HepG2 (cell line): ENCODE measurements around the gene NES. TPM values are rescaled to one million over a fixed set of nuclear protein-coding genes. Genes with fewer than 3 reads are reported as not detected.

Experiments used
- AGO1 ChIP-seq: fragments of 200-400 bp; formaldehyde crosslinking; IDR thresholded peaks from 2 replicates; pipeline ENCODE4 v1.6.1; 2017; ENCODE audit warnings: mild to moderate bottlenecking, low read depth, low read length, moderate library complexity; ENCODE audit not compliant: poor library complexity, severe bottlenecking
- DR1 ChIP-seq: sonication (generic); formaldehyde crosslinking; IDR thresholded peaks from 2 replicates; pipeline ENCODE4 v1.8.0; 2021; ENCODE audit warnings: mild to moderate bottlenecking, missing genetic modification reagents, inconsistent platforms
- MBNL3 ChIP-seq: fragments of 250-450 bp; sonication (Bioruptor Pico); conservative IDR thresholded peaks from 2 replicates; pipeline ENCODE4 v1.8.0; 2022; ENCODE audit warnings: mild to moderate bottlenecking, inconsistent platforms
- NR1H2 ChIP-seq: sonication (generic); formaldehyde crosslinking; IDR thresholded peaks from 2 replicates; pipeline ENCODE4 v1.8.1; 2022; ENCODE audit warnings: low read depth, missing genetic modification reagents, borderline replicate concordance
- POLR2G ChIP-seq: fragments of 200-400 bp; formaldehyde crosslinking; IDR thresholded peaks from 2 replicates; pipeline ENCODE4 v1.6.1; 2018; ENCODE audit warnings: mild to moderate bottlenecking, low read depth, low read length, moderate library complexity
- RELA ChIP-seq: sonication (generic); formaldehyde crosslinking; IDR thresholded peaks from 2 replicates; pipeline ENCODE4 v1.4.0; 2020; ENCODE audit warnings: missing genetic modification reagents
- RNF2 ChIP-seq: fragments of 450-650 bp; conservative IDR thresholded peaks from 2 replicates; pipeline ENCODE4 v1.6.1; 2016; ENCODE audit warnings: low read depth
- SAP130 ChIP-seq: IDR thresholded peaks from 2 replicates; pipeline ENCODE4 v1.6.1; 2016; ENCODE audit warnings: low read depth
- SIN3A ChIP-seq: IDR thresholded peaks from 2 replicates; pipeline ENCODE4 v1.6.1; 2011; ENCODE audit warnings: low read depth, mild to moderate bottlenecking, control low read depth, low read length, borderline replicate concordance
- SIX1 ChIP-seq: sonication (generic); formaldehyde crosslinking; IDR thresholded peaks from 2 replicates; pipeline ENCODE4 v1.4.0; 2020; ENCODE audit warnings: missing genetic modification reagents, borderline replicate concordance
- SMC3 ChIP-seq: IDR thresholded peaks from 2 replicates; pipeline ENCODE4 v1.6.1; 2011; ENCODE audit warnings: low read length, improper control_type of control experiment
- ZBTB1 ChIP-seq: sonication (generic); formaldehyde crosslinking; IDR thresholded peaks from 2 replicates; pipeline ENCODE4 v1.4.0; 2020; ENCODE audit warnings: missing genetic modification reagents, borderline replicate concordance
- ZFAT ChIP-seq: sonication (generic); formaldehyde crosslinking; conservative IDR thresholded peaks from 2 replicates; pipeline ENCODE4 v1.8.1; 2023; ENCODE audit warnings: missing genetic modification reagents, inconsistent platforms
- ZNF20 ChIP-seq: sonication (generic); formaldehyde crosslinking; IDR thresholded peaks from 2 replicates; pipeline ENCODE4 v1.4.0; 2020; ENCODE audit warnings: mild to moderate bottlenecking, moderate library complexity, missing genetic modification reagents
- ZNF549 ChIP-seq: sonication (generic); formaldehyde crosslinking; IDR thresholded peaks from 2 replicates; pipeline ENCODE4 v1.5.0; 2020; ENCODE audit warnings: missing genetic modification reagents
- ZNF557 ChIP-seq: sonication (generic); formaldehyde crosslinking; IDR thresholded peaks from 2 replicates; pipeline ENCODE4 v1.4.0; 2020; ENCODE audit warnings: missing genetic modification reagents
- ZNF562 ChIP-seq: sonication (generic); formaldehyde crosslinking; IDR thresholded peaks from 2 replicates; pipeline ENCODE4 v1.8.0; 2022; ENCODE audit warnings: missing genetic modification reagents, borderline replicate concordance
- ZNF598 ChIP-seq: sonication (generic); formaldehyde crosslinking; IDR thresholded peaks from 2 replicates; pipeline ENCODE4 v1.5.1; 2020; ENCODE audit warnings: mild to moderate bottlenecking, missing genetic modification reagents, borderline replicate concordance
- ZNF773 ChIP-seq: sonication (generic); formaldehyde crosslinking; IDR thresholded peaks from 2 replicates; pipeline ENCODE4 v1.4.0; 2020; ENCODE audit warnings: missing genetic modification reagents, borderline replicate concordance
- polyA plus RNA-seq, 8 experiments: library from polyadenylated mRNA; depleted of rRNA in 3 of 8; stranded (reverse) in 7 of 8; unstranded in 1 of 8; fragments of >200 nt; fragmentation: Illumina TruSeq in 4 of 8; extraction: Trizol in 4 of 8; gene quantifications; 2 replicates each; pipeline versions ENCODE4 v1.2.1 to v1.2.3, GENCODE V29; 2011 to 2016; ENCODE audit warnings: low read depth in 4 of 8, missing spikeins in 1 of 8, mixed read lengths in 1 of 8; ENCODE audit not compliant: insufficient read depth in 1 of 8
- total RNA-seq, 5 experiments: library from RNA; depleted of rRNA; stranded (reverse); fragments of >200 nt; fragmentation: Illumina TruSeq; extraction: Trizol; gene quantifications; 2 replicates each; pipeline ENCODE4 v1.2.3, GENCODE V29; 2016; ENCODE audit warnings: low read depth in 1 of 5
- TF ChIP-seq, protein P1 (sequence below): sonication (generic); formaldehyde crosslinking; IDR thresholded peaks from 2 replicates; pipeline ENCODE4 v1.5.1; 2020; ENCODE audit warnings: mild to moderate bottlenecking, missing genetic modification reagents, borderline replicate concordance

The NES gene
- total and polyA plus RNA-seq, 2 of the 13 experiments (the other 11 are each of a cell fraction or from before 2014, with no cell fraction given), result 1.7 to 16.6 TPM

DNA sequence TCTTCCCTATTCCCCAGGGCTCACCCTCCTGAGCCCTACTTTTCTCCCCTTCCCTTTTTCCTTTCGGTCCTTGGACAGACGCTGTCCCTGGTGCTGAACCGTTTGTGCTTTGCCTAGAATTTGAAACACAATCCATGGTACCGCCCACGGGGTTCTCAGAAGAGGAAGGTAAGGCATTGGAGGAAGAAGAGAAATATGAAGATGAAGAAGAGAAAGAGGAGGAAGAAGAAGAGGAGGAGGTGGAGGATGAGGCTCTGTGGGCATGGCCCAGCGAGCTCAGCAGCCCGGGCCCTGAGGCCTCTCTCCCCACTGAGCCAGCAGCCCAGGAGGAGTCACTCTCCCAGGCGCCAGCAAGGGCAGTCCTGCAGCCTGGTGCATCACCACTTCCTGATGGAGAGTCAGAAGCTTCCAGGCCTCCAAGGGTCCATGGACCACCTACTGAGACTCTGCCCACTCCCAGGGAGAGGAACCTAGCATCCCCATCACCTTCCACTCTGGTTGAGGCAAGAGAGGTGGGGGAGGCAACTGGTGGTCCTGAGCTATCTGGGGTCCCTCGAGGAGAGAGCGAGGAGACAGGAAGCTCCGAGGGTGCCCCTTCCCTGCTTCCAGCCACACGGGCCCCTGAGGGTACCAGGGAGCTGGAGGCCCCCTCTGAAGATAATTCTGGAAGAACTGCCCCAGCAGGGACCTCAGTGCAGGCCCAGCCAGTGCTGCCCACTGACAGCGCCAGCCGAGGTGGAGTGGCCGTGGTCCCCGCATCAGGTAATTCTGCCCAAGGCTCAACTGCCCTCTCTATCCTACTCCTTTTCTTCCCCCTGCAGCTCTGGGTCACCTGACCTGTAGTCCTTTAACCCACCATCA is 24.8 kb downstream of the NES start (continued):
- TF ChIP-seq, protein P1, sequence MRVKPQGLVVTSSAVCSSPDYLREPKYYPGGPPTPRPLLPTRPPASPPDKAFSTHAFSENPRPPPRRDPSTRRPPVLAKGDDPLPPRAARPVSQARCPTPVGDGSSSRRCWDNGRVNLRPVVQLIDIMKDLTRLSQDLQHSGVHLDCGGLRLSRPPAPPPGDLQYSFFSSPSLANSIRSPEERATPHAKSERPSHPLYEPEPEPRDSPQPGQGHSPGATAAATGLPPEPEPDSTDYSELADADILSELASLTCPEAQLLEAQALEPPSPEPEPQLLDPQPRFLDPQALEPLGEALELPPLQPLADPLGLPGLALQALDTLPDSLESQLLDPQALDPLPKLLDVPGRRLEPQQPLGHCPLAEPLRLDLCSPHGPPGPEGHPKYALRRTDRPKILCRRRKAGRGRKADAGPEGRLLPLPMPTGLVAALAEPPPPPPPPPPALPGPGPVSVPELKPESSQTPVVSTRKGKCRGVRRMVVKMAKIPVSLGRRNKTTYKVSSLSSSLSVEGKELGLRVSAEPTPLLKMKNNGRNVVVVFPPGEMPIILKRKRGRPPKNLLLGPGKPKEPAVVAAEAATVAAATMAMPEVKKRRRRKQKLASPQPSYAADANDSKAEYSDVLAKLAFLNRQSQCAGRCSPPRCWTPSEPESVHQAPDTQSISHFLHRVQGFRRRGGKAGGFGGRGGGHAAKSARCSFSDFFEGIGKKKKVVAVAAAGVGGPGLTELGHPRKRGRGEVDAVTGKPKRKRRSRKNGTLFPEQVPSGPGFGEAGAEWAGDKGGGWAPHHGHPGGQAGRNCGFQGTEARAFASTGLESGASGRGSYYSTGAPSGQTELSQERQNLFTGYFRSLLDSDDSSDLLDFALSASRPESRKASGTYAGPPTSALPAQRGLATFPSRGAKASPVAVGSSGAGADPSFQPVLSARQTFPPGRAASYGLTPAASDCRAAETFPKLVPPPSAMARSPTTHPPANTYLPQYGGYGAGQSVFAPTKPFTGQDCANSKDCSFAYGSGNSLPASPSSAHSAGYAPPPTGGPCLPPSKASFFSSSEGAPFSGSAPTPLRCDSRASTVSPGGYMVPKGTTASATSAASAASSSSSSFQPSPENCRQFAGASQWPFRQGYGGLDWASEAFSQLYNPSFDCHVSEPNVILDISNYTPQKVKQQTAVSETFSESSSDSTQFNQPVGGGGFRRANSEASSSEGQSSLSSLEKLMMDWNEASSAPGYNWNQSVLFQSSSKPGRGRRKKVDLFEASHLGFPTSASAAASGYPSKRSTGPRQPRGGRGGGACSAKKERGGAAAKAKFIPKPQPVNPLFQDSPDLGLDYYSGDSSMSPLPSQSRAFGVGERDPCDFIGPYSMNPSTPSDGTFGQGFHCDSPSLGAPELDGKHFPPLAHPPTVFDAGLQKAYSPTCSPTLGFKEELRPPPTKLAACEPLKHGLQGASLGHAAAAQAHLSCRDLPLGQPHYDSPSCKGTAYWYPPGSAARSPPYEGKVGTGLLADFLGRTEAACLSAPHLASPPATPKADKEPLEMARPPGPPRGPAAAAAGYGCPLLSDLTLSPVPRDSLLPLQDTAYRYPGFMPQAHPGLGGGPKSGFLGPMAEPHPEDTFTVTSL (CRISPR knock-in tag), result no peak
- no peak for TF ChIP-seq ZNF773 (CRISPR knock-in tag)
- no peak for TF ChIP-seq SMC3
- TF ChIP-seq ZNF598 (CRISPR knock-in tag), result no peak
- no peak for TF ChIP-seq DR1 (CRISPR knock-in tag)
- no peak for TF ChIP-seq ZBTB1 (CRISPR knock-in tag)
- no peak for TF ChIP-seq RNF2
- TF ChIP-seq MBNL3 (CRISPR knock-in tag), result no peak
- TF ChIP-seq ZNF557, result no peak
- TF ChIP-seq ZFAT, result no peak
- TF ChIP-seq SIX1, result no peak
- TF ChIP-seq POLR2G, result peak; percentile 30; the same call in 1 of the 2 replicates
- TF ChIP-seq SAP130 (CRISPR knock-in tag), result peak; percentile 12; the same call in 1 of the 2 replicates
- peak; percentile 36 for TF ChIP-seq AGO1
- no peak for TF ChIP-seq ZNF562 (CRISPR knock-in tag)
- TF ChIP-seq NR1H2 (CRISPR knock-in tag), result no peak
- TF ChIP-seq ZNF20 (CRISPR knock-in tag), result no peak
- no peak for TF ChIP-seq SIN3A
- no peak for TF ChIP-seq ZNF549 (CRISPR knock-in tag)
- TF ChIP-seq RELA (CRISPR knock-in tag), result no peak
